NCI-H1048 (cell line): Measurements from ENCODE around the gene GNA12.
"Not testable (repeated sequence)": the region's sequence is repeated elsewhere in the genome, so short reads cannot be mapped to it uniquely, and the experiment has no call there.

Source experiments
- DNase-seq: peaks from one replicate; lab custom pipeline; 2025; lab: John Stamatoyannopoulos, UW

GNA12 gene

DNA sequence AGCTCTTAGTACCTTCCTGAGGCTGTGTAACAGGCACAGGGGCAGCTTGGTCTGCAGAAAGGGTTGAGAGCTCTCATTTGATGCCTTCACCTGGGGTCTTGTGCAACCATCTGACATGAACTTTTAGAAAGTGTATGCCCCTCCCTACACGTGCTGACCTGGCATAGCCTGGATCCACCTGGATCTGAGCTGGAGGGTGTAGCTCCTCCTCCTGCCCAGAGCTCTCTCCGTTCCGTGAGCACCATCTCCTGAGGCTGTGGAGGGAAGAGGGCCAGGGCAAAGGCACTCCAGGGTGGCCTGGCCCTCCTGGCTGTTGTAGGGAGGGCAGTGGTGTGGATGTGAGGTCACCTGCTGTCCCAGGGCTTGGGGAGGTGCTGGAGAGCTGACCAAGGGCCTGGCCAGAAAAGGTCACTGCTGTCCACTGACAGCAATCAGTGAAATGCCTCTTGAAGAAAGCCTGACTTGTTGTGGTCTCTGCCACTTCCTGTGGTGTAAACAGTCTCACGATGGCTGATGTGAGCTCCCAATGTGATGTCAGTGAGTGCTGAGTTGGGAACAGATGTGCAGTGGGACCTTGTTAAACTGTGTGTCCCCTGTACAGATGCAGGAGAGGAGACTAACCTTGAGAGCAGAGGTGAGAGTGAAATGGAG, 133.1 kb downstream of the GNA12 start:
- DNase-seq, result no peak

- no peak for DNase-seq
These were observed 133.8 kb downstream of the GNA12 start for GRCh38 chr7:2710286-2710655.

DNA sequence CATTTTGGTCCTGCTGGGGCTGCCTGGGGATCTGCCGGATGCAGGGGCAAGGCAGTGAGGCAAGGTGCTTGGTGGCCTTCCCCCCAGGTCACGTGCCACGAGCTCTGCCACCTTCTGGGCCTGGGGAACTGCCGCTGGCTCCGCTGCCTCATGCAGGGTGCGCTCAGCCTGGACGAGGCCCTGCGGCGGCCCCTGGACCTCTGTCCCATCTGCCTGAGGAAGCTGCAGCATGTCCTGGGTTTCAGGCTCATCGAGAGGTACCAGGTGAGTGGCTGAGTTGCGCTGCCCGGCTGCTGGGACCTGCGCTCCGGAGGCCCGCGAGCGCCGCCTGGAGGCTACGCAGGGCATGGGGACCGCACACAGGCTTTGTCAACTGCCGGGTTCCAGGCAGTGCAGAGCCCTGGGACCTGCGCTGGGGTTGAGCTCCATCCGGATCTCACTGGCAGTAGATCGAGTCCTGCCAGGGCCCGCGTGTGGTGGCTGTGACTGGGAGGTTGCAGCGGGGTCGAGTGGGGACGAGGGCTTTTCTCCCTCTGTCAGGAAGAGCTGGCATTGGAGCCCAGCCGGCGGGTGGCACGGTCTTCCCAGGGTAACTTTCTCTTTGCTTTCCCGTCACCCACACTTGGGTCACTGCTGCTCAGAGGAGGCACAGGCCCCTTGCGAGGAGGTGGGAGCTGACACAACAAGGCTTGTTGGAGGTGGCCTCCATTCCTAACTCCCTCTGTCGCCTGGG, 134.4 kb downstream of the GNA12 start:
- DNase-seq, result peak; percentile 21

DNA sequence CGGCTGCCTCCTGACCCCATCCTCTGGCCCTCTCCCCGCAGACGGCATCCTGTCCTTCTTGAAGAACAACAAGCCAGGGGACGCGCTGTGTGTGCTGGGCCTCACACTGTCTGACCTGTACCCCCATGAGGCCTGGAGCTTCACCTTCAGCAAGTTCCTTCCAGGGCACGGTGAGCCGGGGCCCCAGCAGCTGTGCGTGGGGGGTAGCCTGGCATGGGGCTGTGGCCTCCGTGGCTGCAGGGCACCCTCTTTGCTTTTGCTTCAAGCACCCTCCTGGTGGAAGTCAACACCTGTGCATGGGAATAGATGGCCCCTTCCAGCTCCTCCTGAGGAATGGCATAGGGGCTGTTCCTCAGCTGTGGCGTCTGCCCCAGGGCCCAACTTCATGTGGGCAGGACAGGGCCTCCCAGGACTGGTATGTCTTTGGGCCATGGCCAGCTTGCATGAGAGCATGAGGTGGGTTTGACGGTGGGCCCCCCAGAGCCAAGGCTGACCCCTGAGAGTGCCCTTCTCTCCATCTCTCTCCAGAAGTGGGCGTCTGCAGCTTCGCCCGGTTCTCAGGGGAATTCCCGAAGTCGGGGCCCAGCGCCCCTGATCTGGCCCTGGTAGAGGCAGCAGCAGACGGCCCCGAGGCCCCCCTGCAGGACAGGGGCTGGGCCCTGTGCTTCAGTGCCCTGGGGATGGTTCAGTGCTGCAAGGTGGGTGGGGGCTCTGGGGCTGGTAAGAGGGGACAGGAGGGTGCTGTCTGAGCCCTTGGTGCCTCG, 135.4 kb downstream of the GNA12 start:
- no peak for DNase-seq

GRCh38 chr7:2708041-2708440, 136.1 kb downstream of the GNA12 start:
- DNase-seq, result no peak

DNA sequence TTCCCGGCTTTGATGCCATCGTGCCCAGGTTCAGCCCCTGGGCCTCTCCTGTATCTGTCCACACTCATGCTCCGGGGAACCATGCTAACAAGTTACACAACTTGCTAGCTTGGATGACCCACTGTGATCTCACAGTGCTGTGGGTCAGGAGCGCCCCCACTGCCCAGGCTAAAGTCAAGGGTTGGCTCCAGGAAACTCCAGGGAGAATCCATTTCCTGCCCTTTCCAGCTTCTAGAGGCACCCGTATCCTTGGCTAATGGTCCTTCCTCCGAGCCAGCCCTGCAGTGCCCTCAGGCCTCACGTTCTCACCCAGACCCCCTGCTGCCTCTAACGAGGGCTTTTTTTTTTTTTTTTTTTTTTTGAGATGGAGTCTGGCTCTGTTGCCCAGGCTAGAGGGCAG, 136.6 kb downstream of the GNA12 start:
- DNase-seq, result no peak

DNA sequence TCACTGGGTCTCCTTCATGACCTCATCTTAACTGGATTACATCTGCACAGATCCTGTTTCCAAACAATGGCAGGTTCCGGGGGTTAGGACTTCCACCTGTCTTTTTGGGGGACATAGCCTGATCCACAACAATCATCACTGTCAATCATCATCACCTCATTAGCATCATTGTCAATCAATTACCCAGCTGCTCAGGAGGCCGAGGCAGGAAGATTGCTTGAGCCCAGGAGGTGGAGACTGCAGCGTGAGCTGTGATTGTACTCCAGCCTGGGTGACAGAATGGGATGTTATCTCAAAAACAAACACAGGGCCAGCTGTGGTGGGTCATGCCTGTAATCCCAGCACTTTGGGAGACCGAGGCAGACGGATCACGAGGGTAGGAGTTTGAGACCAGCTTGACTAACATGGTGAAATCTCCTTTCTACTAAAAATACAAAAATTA, 137.4 kb downstream of the GNA12 start:
- no peak for DNase-seq

DNA sequence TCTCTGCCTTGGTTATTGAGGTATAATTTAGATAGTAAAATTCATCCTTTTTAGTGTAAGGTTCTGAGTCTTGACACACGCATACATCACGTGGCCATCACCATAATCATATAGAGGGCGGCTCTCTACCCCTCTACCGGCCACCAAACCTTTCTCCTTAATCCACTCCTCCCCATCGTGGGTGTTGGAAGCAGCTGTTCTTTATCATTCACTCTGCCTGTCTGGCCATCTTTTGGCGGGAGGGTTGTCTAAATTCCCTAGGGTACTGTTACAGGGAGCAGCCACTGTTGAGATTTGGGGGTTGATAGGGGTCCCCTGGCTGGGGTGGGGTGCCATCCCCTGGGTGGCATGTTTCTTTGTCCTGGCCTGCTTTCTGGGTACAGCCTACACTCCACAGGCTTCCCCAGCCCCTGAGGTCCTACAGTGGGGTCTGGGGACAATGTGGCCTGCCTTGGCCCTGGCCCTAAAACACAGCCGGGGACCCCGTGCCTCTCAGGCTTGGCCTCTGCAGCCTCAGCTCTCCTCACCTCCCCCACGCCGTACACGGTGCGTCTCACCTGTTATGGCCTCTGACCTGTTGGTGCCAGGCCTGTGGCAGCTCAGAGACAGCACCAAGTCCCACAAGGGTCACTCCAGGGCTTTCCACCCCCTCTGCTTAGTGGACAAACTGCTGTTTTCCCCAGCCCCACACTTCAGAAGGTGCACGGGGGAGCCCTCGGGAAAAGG, 138.6 kb downstream of the GNA12 start:
- DNase-seq, result no peak

DNA sequence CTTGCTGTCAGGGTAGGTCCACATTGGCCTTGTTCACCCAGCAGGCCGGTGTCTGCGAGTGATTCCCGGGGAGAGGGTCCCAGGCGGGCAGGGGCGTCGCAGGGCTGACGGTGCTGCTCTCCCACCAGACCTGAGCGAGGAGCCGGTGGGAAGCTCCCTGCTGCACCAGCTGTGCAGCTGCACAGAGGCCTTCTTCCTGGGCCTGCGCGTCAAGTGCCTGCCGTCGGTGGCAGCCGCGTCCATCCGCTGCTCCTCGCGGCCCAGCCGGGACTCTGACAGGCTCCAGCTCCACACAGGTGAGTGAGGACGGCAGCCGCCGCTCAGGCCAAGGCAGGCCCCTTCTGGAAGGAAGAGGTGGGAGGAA, 141.5 kb downstream of the GNA12 start:
- no peak for DNase-seq

DNA sequence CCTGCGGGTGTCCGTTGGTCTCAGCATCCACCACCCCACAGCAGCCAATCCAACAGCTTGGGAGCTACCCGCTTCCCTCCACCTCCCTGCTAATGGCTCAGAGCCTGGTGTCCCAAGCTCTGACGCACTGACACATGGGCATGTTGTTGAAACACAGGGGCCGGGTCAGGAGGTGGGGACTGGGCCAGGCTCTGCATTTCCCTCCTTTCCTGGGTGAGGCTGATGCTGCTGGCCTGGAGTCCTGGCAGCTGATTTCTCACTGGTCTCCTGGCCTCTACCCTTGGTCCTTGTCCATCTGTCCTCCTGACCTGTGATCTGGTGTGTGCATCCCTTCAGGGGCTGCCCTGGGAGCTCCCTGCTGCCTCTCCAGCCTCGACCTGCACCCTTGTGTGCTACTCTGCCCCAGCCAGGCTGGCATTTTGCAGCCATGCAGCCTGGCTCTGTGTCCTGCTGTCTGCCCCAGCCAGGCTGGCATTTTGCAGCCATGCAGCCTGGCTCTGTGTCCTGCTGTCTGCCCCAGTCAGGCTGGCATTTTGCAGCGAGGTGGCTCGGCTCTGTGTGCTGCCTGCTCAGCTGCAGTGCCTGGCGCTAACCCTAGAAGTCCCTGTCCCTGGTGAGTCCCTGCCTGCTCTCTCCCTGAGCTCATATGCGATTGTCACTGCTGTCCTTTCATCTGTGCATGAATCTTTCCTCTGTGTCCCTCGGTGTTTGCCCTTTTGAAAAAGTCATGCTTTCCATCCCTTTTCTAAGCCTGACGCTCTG, 142.1 kb downstream of the GNA12 start:
- no peak for DNase-seq

DNA sequence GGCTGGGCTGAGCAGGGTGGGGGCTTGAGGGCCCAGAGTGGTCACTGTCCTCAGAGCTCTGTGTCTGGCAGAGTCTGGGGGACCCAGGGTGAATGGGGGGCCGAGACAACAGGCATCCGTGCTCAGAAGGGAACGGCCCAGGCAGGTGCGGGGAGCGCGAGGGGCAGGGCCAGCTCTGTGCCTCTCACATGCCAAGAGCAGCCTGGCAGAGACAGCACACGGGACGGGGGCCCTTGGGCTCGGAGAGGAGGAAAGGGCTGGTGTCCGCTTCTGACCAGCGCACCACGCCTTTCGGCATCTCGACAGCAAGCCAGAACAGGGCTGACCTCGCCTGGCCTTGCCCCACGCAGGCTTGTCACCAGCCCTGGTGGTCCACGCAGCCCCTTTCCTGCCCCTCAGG, 142.7 kb downstream of the GNA12 start:
- no peak for DNase-seq

DNA sequence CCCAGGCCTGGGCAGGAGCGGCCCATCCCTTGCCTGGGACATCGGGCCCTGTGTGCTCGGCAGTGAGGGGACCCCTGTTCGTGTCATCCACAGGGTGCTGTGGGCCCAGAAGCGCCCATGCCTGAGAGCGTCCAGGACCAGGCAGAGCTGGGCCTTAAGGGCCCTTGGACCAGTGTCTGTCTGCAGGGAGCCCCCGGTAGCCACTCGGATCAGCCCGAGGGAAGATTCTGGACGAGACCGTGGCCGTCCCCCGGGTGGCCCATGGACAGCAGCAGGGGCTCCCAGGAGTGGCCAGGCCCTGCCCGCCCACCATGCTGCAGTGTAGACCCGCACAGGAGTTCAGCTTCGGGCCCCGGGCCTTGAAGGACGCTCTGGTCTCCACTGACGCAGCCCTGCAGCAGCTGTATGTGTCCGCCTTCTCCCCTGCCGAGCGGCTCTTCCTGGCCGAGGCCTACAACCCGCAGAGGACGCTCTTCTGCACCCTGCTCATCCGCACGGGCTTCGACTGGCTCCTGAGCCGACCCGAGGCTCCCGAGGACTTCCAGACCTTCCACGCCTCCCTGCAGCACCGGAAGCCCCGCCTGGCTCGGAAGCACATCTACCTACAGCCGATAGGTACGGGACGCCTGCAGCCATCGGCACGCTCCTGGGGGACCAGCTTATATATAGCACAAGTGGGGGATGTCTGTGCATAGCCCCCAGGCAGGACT, 143.8 kb downstream of the GNA12 start:
- no peak for DNase-seq

DNA sequence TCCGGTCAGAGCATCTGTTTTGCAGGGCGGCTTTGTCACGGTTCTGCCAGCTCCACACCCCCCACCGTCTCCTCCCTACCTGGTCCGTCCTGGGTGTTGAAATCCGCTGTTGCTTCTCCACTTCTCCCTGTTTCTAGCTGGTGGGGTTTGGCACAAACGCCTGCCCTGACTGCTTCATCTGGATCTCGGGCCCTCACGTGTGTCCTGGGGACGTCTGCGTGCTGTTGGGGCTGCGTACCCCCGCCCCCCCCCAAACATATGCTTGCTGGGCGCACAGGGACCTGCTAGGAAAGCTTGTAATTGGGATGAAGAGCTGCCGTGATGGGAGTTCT, 144.9 kb downstream of the GNA12 start:
- no peak for DNase-seq

DNA sequence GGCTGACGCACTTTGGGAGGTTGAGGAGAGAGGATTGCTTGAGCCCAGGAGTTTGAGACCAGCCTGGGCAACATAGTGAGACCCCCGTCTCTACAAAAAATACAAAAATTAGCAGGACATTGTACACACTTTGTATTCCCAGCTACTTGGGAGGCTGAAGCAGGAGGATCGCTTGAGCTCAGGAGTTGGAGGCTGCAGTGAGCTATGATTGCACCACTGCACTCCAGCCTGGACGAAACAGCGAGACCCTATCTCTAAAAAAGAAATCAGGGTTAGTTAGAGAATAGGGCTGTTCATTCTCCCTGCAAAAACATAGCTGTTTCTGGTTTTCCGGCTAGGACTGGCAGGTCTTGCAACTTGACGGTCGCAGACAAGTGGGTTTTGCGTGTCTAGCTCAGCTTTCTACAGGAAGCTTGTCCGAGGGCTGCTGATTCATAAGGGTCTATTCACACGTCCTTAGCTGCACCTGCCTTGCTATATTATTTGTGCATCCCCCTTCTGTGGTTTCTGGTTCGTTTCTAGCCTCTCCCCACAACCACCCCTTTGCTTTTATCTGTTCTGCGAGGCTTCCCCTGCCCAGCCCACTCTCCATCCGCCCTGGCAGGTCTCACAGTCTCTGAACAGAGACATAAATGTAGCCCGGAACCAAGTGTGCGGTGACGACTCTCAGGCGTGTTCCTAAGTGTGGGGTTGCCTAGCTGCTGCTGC, 145.4 kb downstream of the GNA12 start:
- no peak for DNase-seq

- not testable (repeated sequence) for DNase-seq
These were observed 150.0 kb downstream of the GNA12 start for GRCh38 chr7:2694122-2694436.

- DNase-seq, result not testable (repeated sequence)
These were observed 150.5 kb downstream of the GNA12 start for GRCh38 chr7:2693420-2694121.

GRCh38 chr7:2692543-2692942, 151.6 kb downstream of the GNA12 start:
- no peak for DNase-seq

DNA sequence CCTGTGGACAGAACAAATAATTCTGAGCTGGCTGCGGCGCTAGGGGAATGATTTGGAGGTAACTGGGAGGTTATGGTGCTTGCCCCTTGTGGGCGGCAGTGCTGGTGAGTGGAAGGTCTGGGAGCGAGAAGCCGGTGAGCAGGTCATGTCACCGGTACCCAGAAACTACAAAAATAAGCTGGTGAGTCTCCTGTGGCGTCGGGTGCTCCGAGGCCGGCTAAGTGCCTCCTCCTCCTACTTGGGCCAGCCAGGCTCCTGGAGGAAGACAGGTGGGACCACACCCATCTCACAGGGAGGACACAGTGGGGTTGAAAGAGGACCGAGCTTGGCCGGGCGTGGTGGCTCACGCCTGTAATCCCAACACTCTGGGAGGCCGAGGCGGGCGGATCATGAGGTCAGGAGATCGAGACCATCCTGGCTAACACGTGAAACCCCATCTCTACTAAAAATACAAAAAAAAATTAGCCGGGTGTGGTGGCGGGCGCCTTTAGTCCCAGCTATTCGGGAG, 152.1 kb downstream of the GNA12 start:
- not testable (repeated sequence) for DNase-seq

- DNase-seq, result no peak
These were observed 152.9 kb downstream of the GNA12 start for GRCh38 chr7:2691011-2691707.
